CD14-positive monocyte (primary cell): ENCODE measurements around the gene TRIM9. TPM values are rescaled to one million over a fixed set of nuclear protein-coding genes. Genes with fewer than 3 reads are reported as not detected.

ENCODE experiments used
- DNase-seq, 3 donors: peaks; one replicate each; pipeline ENCODE4 v3.0.0-alpha.2; 2011 to 2022
- H2AFZ ChIP-seq: 2 replicates; pipeline ENCODE4 v1.6.0; 2012; ENCODE audit warnings: mild to moderate bottlenecking, low read depth, low read length, inconsistent platforms; ENCODE audit not compliant: insufficient read depth, poor library complexity, severe bottlenecking
- H3K27ac ChIP-seq, 2 donors: 1 replicate in 1 of 2; 2 replicates in 1 of 2; pipeline ENCODE4 v1.5.1; 2012 to 2013; ENCODE audit warnings: low read length in 2 of 2, control low read depth in 1 of 2, inconsistent platforms in 1 of 2, low read depth in 1 of 2, mild to moderate bottlenecking in 1 of 2
- H3K27me3 ChIP-seq, 2 donors: one replicate each; pipeline versions ENCODE4 v1.6.0 to v1.6.1; 2011 to 2013; ENCODE audit warnings: low read length in 2 of 2; ENCODE audit not compliant: control insufficient read depth in 2 of 2, insufficient read depth in 2 of 2
- H3K36me3 ChIP-seq, 2 donors: replicated peaks in 1 of 2; 1 replicate in 1 of 2; 2 replicates in 1 of 2; pipeline versions ENCODE4 v1.5.1 to v1.6.1; 2012 to 2013; ENCODE audit warnings: low read length in 2 of 2, control low read depth in 1 of 2, inconsistent platforms in 1 of 2, mild to moderate bottlenecking in 1 of 2; ENCODE audit not compliant: insufficient read depth in 2 of 2, control insufficient read depth in 1 of 2
- H3K4me1 ChIP-seq, 2 donors: 1 replicate in 1 of 2; 2 replicates in 1 of 2; pipeline versions ENCODE4 v1.5.1 to v1.6.1; 2012 to 2013; ENCODE audit warnings: low read length in 2 of 2, control low read depth in 1 of 2, inconsistent platforms in 1 of 2, mild to moderate bottlenecking in 1 of 2, moderate library complexity in 1 of 2; ENCODE audit not compliant: insufficient read depth in 2 of 2, control insufficient read depth in 1 of 2
- H3K4me2 ChIP-seq: replicated peaks from 2 replicates; pipeline ENCODE3; 2012; ENCODE audit warnings: low read length, moderate library complexity, mild to moderate bottlenecking; ENCODE audit not compliant: poor library complexity, severe bottlenecking; ENCODE audit errors: extremely low read depth
- H3K4me3 ChIP-seq, 3 experiments: fragments of 200-600 bp in 1 of 3; sonication (generic) in 1 of 3; replicated peaks in 1 of 3; 1 replicate in 2 of 3; 2 replicates in 1 of 3; pipeline ENCODE4 v1.5.1; 2011 to 2013; ENCODE audit warnings: low read length in 3 of 3, mild to moderate bottlenecking in 3 of 3, control low read depth in 2 of 3, low read depth in 2 of 3, inconsistent platforms in 1 of 3, moderate library complexity in 1 of 3
- H3K79me2 ChIP-seq: 2 replicates; pipeline ENCODE4 v1.6.0; 2012; ENCODE audit warnings: mild to moderate bottlenecking, control low read depth, inconsistent platforms, low read length, moderate library complexity; ENCODE audit not compliant: insufficient read depth
- H3K9ac ChIP-seq: 2 replicates; pipeline ENCODE4 v1.6.0; 2017; ENCODE audit warnings: low read length, mild to moderate bottlenecking; ENCODE audit not compliant: insufficient read depth, poor library complexity, severe bottlenecking
- H3K9me3 ChIP-seq, 2 donors: replicated peaks in 1 of 2; 1 replicate in 1 of 2; 2 replicates in 1 of 2; pipeline versions ENCODE4 v1.5.1 to v1.6.1; 2012 to 2013; ENCODE audit warnings: low read length in 2 of 2, control low read depth in 1 of 2; ENCODE audit not compliant: control insufficient read depth in 1 of 2, insufficient read depth in 1 of 2
- H4K20me1 ChIP-seq: 2 replicates; pipeline ENCODE4 v1.6.0; 2012; ENCODE audit warnings: mild to moderate bottlenecking, low read length, control low read depth, moderate library complexity; ENCODE audit not compliant: insufficient read depth
- H3K27ac Mint-ChIP-seq, 7 donors: one replicate each; pipeline ENCODE4 v1.8.0; 2020; ENCODE audit warnings: mild to moderate bottlenecking in 7 of 7, mixed read lengths in 7 of 7, moderate library complexity in 6 of 7, inconsistent platforms in 2 of 7
- H3K27me3 Mint-ChIP-seq, 3 donors: one replicate each; pipeline ENCODE4 v1.8.0; 2021 to 2022; ENCODE audit warnings: low read depth in 3 of 3, mild to moderate bottlenecking in 3 of 3, mixed read lengths in 3 of 3, moderate library complexity in 3 of 3, inconsistent platforms in 1 of 3
- H3K36me3 Mint-ChIP-seq, 2 donors: one replicate each; pipeline ENCODE4 v1.8.0; 2020; ENCODE audit warnings: mixed read lengths in 2 of 2, inconsistent platforms in 1 of 2, mild to moderate bottlenecking in 1 of 2
- H3K4me1 Mint-ChIP-seq: one replicate; pipeline ENCODE4 v1.8.0; 2020; ENCODE audit warnings: mild to moderate bottlenecking, mixed read lengths
- H3K4me3 Mint-ChIP-seq, 2 donors: one replicate each; pipeline ENCODE4 v1.8.0; 2020; ENCODE audit warnings: mild to moderate bottlenecking in 2 of 2, mixed read lengths in 2 of 2, moderate library complexity in 1 of 2
- H3K9me3 Mint-ChIP-seq, 7 donors: one replicate each; pipeline ENCODE4 v1.8.0; 2020 to 2022; ENCODE audit warnings: mixed read lengths in 7 of 7, mild to moderate bottlenecking in 6 of 7, moderate library complexity in 6 of 7, inconsistent platforms in 2 of 7
- WGBS: methylation state at CpG from one replicate; pipeline ENCODE4 v1.1.5; 2013; ENCODE audit warnings: missing lambda C conversion rate; ENCODE audit not compliant: insufficient coverage; 5-methylcytosine and 5-hydroxymethylcytosine counted together
- intact Hi-C, 2 donors: fragments of 100-400 bp; cut with micrococcal nuclease; formaldehyde crosslinking; loops; one replicate each; pipeline versions ENCODE4 v1.15.0 to v1.15.1; 2023
- polyA plus RNA-seq, 3 donors: library from polyadenylated mRNA; depleted of rRNA in 1 of 3; unstranded in 2 of 3; stranded (reverse) in 1 of 3; fragments of 300-500 nt in 2 of 3; fragments of >200 nt in 1 of 3; fragmentation: Illumina TruSeq in 2 of 3; gene quantifications; 1 replicate in 2 of 3; 2 replicates in 1 of 3; pipeline ENCODE4 v1.2.3, GENCODE V29; 2012 to 2021
- TF ChIP-seq, protein P1 (sequence below): fragments of 200-600 bp; IDR thresholded peaks from one replicate; pipeline ENCODE4 v1.8.0; 2022; ENCODE audit warnings: antibody characterized with exemption, mild to moderate bottlenecking

TRIM9 gene
- polyA plus RNA-seq, 3 donors, result 0.01 TPM; not detected in 2

GRCh38 chr14:50946234-50946935 lies 148.5 kb downstream of the TRIM9 start:
- H3K4me3 ChIP-seq, result no peak overlapping the region
- no peaks in the 10 kb centered on the region for H3K9me3 ChIP-seq
- Mint-ChIP-seq H3K36me3 (peaks cover 7 to 11% of the 10 kb centered on the region in 2 donors), H3K27ac (no peak overlapping the region), H3K4me3 (no peak overlapping the region), H3K9me3 (peaks cover 0 to 4% (median 1%) of the 10 kb centered on the region in 7 donors), H3K27me3 (peaks cover 0 to 1% (median 0%) of the 10 kb centered on the region in 3 donors), H3K4me1 (peaks cover 33% of the 10 kb centered on the region)
- peaks cover 2% of the 10 kb centered on the region for H4K20me1 ChIP-seq
- no peak overlapping the region for H3K9ac ChIP-seq
- H3K27me3 ChIP-seq, result no peaks in the 10 kb centered on the region
- H3K36me3 ChIP-seq, result no peaks in the 10 kb centered on the region
- DNase-seq, result no peak
- TF ChIP-seq, protein P1, sequence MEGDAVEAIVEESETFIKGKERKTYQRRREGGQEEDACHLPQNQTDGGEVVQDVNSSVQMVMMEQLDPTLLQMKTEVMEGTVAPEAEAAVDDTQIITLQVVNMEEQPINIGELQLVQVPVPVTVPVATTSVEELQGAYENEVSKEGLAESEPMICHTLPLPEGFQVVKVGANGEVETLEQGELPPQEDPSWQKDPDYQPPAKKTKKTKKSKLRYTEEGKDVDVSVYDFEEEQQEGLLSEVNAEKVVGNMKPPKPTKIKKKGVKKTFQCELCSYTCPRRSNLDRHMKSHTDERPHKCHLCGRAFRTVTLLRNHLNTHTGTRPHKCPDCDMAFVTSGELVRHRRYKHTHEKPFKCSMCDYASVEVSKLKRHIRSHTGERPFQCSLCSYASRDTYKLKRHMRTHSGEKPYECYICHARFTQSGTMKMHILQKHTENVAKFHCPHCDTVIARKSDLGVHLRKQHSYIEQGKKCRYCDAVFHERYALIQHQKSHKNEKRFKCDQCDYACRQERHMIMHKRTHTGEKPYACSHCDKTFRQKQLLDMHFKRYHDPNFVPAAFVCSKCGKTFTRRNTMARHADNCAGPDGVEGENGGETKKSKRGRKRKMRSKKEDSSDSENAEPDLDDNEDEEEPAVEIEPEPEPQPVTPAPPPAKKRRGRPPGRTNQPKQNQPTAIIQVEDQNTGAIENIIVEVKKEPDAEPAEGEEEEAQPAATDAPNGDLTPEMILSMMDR, result no peak
- no peak overlapping the region for H3K27ac ChIP-seq
- H3K4me2 ChIP-seq, result no peak overlapping the region
- no peak overlapping the region for H2AFZ ChIP-seq
- H3K4me1 ChIP-seq, result peaks cover 27 to 30% of the 10 kb centered on the region in 2 donors
- peaks cover 30% of the 10 kb centered on the region for H3K79me2 ChIP-seq
- intact Hi-C loops, result no loop called here
- 100% methylated on average over 3 of the region's 5 CpGs for WGBS

DNA sequence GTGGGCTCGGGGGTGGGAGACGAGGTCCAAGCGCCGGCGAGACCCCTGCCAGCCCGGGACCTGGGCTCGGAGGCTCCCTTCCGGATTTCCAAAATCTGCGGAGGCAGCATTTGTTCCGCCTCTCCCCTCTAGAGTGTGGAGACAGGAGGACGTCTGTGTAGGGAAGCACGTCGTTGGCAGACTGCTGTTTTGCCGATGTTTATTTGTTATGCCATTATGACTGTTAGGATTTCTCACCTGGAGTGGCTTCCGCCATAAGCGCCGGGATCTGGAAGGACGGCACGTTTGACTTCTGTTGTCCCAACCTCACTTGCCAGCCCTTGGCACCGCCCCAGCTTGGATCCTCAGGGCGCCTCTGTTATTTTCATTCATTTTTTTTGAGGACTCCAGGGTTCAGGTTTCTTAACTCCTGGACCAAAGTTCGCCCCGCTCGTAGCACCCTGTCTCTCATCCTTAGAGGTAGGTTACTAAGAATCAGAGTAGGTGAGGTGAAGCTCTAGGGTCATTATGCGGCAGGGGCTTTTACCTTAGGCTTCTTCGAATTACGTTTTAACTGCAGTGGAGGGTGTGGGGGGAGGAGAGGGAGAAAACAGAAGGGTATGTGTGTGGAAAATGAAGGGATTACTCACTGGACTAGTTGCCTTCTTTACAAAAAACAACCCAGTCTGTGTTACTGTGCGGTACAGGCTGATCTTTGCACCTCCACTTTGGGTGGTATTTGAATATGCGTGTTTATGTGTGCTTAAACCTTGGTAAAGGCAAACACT lies 150.1 kb downstream of the TRIM9 start:
- Histone ChIP-seq H3K27me3 (no peaks in the 10 kb centered on the region), H3K27ac (peak overlapping the region; percentile 74 to 94), H3K4me1 (peaks cover 35 to 39% of the 10 kb centered on the region in 2 donors), H3K9ac (peak overlapping the region; percentile 88), H4K20me1 (peaks cover 3% of the 10 kb centered on the region), H2AFZ (peak overlapping the region; percentile 96), H3K36me3 (peaks cover 6 to 9% of the 10 kb centered on the region in 2 donors), H3K9me3 (no peaks in the 10 kb centered on the region), H3K4me2 (peak overlapping the region; percentile 98), H3K79me2 (peaks cover 45% of the 10 kb centered on the region), H3K4me3 (peak overlapping the region; percentile 56 to 96 (median 78))
- 4% methylated on average over 14 of the region's 29 CpGs for WGBS
- H3K4me3 Mint-ChIP-seq, result peak overlapping the region; percentile 87 to 96
- peaks cover 0 to 4% (median 1%) of the 10 kb centered on the region in 7 donors for H3K9me3 Mint-ChIP-seq
- DNase-seq, result peak in 1 of 3 donors; percentile 13
- TF ChIP-seq, protein P1, result no peak
- H3K4me1 Mint-ChIP-seq, result peaks cover 40% of the 10 kb centered on the region
- peak overlapping the region; percentile 82 to 95 (median 86) for H3K27ac Mint-ChIP-seq
- intact Hi-C loops, result no loop called here
- peaks cover 0 to 1% (median 0%) of the 10 kb centered on the region in 3 donors for H3K27me3 Mint-ChIP-seq
- H3K36me3 Mint-ChIP-seq, result peaks cover 16 to 19% of the 10 kb centered on the region in 2 donors
